H1 (cell line): ENCODE measurements around the gene ZBTB45. TPM values are rescaled to one million over a fixed set of nuclear protein-coding genes. Genes with fewer than 3 reads are reported as not detected.

Source experiments
- EGR1 ChIP-seq: IDR thresholded peaks from 2 replicates; pipeline ENCODE4 v1.6.1; 2011; ENCODE audit warnings: low read depth, low read length, borderline replicate concordance
- HDAC2 ChIP-seq, 2 experiments: fragments of 300-600 bp in 1 of 2; sonication (generic) in 1 of 2; IDR thresholded peaks; 2 replicates each; pipeline ENCODE4 v1.6.1; 2011 to 2012; ENCODE audit warnings: low read depth in 2 of 2, low read length in 2 of 2, mild to moderate bottlenecking in 2 of 2, moderate library complexity in 2 of 2, borderline replicate concordance in 1 of 2, inconsistent platforms in 1 of 2
- KDM4A ChIP-seq: IDR thresholded peaks from one replicate; pipeline ENCODE4 v1.7.1; 2012; ENCODE audit warnings: low read depth, mild to moderate bottlenecking, moderate library complexity, low read length, inconsistent platforms; ENCODE audit not compliant: severe bottlenecking
- RBBP5 ChIP-seq: IDR thresholded peaks from 2 replicates; pipeline ENCODE4 v1.7.1; 2012; ENCODE audit warnings: low read depth, mild to moderate bottlenecking, inconsistent platforms, low read length, moderate library complexity, borderline replicate concordance
- SAP30 ChIP-seq: fragments of 300-600 bp; sonication (generic); IDR thresholded peaks from 2 replicates; pipeline ENCODE4 v1.7.1; 2012; ENCODE audit warnings: low read length, moderate library complexity, mild to moderate bottlenecking, inconsistent platforms; ENCODE audit not compliant: insufficient read depth, insufficient replicate concordance
- SIX5 ChIP-seq: IDR thresholded peaks from 2 replicates; pipeline ENCODE4 v1.6.1; 2011; ENCODE audit warnings: mild to moderate bottlenecking, low read depth, low read length
- SUZ12 ChIP-seq: fragments of 200-600 bp; sonication (generic); IDR thresholded peaks from 2 replicates; pipeline ENCODE4 v1.6.1; 2012; ENCODE audit warnings: mild to moderate bottlenecking, inconsistent platforms, low read length, moderate library complexity, mixed read lengths
- TEAD4 ChIP-seq: IDR thresholded peaks from 2 replicates; pipeline ENCODE4 v1.6.1; 2012; ENCODE audit warnings: low read depth, low read length, inconsistent platforms, mixed read lengths
- polyA plus RNA-seq, 7 experiments: library from polyadenylated mRNA; depleted of rRNA in 3 of 7; stranded (reverse) in 5 of 7; unstranded in 2 of 7; fragments of >200 nt in 5 of 7; fragments of 200-250 nt in 2 of 7; gene quantifications; 1 replicate in 5 of 7; 2 replicates in 1 of 7; 4 replicates in 1 of 7; pipeline versions ENCODE4 v1.2.1 to v1.2.3, GENCODE V29; 2011 to 2013; ENCODE audit warnings: missing spikeins in 2 of 7, mixed read lengths in 2 of 7
- total RNA-seq: library from RNA; stranded (reverse); fragmentation: NEBNext Ultra II Directional; extraction: Animal tissue kit (Norgen Biotek cat#: 25700); gene quantifications from 2 replicates; pipeline ENCODE4 v1.2.1, GENCODE V29; 2021
- TF ChIP-seq, protein P1 (sequence below): fragments of 300-600 bp; sonication (generic); IDR thresholded peaks from 2 replicates; pipeline ENCODE4 v1.7.1; 2012; ENCODE audit warnings: low read length, moderate library complexity, mild to moderate bottlenecking, inconsistent platforms; ENCODE audit not compliant: insufficient replicate concordance

Gene ZBTB45
- total and polyA plus RNA-seq, 2 of the 8 experiments (the other 6 are each of a cell fraction or from before 2014, with no cell fraction given) = 16.9 to 17.2 TPM

DNA sequence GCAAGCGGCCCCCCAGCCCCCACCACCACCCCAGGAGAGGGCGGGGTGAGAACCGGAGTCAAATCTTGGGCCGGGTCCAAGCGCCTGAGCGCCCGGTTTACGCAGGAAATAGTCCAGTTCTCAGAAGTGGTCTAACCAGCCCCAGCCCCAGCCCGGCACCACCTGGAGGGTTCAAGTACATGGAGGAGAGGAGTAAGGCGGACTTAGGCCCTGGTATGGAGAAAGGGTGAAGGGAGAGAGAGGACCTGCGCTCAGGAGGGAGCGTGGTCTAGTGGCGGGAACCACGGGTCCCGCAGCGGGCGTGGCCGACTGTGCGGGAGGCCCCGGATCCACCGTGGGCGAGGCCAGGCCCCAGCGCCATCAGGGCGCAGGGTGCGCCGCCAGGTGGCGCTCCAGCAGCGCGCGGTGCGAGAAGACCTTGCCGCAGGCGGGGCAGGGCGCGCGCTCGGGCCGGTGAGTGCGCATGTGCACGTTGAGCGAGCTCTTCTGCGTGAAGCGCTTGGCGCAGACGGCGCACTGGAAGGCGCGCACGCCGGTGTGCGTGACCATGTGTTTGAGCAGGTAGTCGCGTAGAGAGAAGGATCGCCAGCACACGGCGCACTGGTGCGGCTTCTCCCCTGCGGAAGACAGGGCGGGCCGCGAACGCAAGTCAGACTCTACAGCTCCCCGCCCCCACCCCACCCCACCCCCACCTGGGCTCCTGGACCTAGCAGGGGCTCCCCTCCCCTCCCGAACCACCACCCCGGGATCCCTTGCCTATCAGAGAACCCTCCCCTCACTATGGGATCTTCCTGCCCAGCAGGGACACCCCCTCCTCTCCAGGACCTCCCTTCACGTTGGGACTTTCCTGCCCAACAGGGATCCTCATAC, 5.7 kb downstream of the ZBTB45 start (continued):
- TF ChIP-seq SUZ12 (no peak), HDAC2 (IDR thresholded peaks at IDR 0.05; ENCODE audit: borderline replicate concordance in 1 of 2, low read depth in 2 of 2, low read length in 2 of 2) (0 out of 4 replicates have a peak, but pooled peaks of 1 of the 2 experiments have one; percentile 6), SAP30 (no peak), EGR1 (0 out of 2 replicates have a peak, but pooled peaks have one; percentile 13), KDM4A (peak; percentile 38), TEAD4 (peak; percentile 61; the same call in 1 of the 2 replicates), SIX5 (no peak), RBBP5 (no peak)
- TF ChIP-seq, protein P1, sequence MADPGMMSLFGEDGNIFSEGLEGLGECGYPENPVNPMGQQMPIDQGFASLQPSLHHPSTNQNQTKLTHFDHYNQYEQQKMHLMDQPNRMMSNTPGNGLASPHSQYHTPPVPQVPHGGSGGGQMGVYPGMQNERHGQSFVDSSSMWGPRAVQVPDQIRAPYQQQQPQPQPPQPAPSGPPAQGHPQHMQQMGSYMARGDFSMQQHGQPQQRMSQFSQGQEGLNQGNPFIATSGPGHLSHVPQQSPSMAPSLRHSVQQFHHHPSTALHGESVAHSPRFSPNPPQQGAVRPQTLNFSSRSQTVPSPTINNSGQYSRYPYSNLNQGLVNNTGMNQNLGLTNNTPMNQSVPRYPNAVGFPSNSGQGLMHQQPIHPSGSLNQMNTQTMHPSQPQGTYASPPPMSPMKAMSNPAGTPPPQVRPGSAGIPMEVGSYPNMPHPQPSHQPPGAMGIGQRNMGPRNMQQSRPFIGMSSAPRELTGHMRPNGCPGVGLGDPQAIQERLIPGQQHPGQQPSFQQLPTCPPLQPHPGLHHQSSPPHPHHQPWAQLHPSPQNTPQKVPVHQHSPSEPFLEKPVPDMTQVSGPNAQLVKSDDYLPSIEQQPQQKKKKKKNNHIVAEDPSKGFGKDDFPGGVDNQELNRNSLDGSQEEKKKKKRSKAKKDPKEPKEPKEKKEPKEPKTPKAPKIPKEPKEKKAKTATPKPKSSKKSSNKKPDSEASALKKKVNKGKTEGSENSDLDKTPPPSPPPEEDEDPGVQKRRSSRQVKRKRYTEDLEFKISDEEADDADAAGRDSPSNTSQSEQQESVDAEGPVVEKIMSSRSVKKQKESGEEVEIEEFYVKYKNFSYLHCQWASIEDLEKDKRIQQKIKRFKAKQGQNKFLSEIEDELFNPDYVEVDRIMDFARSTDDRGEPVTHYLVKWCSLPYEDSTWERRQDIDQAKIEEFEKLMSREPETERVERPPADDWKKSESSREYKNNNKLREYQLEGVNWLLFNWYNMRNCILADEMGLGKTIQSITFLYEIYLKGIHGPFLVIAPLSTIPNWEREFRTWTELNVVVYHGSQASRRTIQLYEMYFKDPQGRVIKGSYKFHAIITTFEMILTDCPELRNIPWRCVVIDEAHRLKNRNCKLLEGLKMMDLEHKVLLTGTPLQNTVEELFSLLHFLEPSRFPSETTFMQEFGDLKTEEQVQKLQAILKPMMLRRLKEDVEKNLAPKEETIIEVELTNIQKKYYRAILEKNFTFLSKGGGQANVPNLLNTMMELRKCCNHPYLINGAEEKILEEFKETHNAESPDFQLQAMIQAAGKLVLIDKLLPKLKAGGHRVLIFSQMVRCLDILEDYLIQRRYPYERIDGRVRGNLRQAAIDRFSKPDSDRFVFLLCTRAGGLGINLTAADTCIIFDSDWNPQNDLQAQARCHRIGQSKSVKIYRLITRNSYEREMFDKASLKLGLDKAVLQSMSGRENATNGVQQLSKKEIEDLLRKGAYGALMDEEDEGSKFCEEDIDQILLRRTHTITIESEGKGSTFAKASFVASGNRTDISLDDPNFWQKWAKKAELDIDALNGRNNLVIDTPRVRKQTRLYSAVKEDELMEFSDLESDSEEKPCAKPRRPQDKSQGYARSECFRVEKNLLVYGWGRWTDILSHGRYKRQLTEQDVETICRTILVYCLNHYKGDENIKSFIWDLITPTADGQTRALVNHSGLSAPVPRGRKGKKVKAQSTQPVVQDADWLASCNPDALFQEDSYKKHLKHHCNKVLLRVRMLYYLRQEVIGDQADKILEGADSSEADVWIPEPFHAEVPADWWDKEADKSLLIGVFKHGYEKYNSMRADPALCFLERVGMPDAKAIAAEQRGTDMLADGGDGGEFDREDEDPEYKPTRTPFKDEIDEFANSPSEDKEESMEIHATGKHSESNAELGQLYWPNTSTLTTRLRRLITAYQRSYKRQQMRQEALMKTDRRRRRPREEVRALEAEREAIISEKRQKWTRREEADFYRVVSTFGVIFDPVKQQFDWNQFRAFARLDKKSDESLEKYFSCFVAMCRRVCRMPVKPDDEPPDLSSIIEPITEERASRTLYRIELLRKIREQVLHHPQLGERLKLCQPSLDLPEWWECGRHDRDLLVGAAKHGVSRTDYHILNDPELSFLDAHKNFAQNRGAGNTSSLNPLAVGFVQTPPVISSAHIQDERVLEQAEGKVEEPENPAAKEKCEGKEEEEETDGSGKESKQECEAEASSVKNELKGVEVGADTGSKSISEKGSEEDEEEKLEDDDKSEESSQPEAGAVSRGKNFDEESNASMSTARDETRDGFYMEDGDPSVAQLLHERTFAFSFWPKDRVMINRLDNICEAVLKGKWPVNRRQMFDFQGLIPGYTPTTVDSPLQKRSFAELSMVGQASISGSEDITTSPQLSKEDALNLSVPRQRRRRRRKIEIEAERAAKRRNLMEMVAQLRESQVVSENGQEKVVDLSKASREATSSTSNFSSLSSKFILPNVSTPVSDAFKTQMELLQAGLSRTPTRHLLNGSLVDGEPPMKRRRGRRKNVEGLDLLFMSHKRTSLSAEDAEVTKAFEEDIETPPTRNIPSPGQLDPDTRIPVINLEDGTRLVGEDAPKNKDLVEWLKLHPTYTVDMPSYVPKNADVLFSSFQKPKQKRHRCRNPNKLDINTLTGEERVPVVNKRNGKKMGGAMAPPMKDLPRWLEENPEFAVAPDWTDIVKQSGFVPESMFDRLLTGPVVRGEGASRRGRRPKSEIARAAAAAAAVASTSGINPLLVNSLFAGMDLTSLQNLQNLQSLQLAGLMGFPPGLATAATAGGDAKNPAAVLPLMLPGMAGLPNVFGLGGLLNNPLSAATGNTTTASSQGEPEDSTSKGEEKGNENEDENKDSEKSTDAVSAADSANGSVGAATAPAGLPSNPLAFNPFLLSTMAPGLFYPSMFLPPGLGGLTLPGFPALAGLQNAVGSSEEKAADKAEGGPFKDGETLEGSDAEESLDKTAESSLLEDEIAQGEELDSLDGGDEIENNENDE = no peak
